ENCODE results near the gene CEP135. TPM values are rescaled to one million over a fixed set of nuclear protein-coding genes. Genes with fewer than 3 reads are reported as not detected.

CEP135 gene
- total and polyA plus RNA-seq, 7 donors: 0.92 to 8.6 (median 4.3) TPM

GRCh38 chr4:55904576-55904975 lies 44.2 kb upstream of the CEP135 start:
- H3K9me3 ChIP-seq: no peaks in the 10 kb centered on the region
- H3K4me3 ChIP-seq: no peak overlapping the region
- H3K4me1 ChIP-seq: no peaks in the 10 kb centered on the region
- intact Hi-C loops (cut with DNase I): no loop called here
- no peak for DNase-seq
- no peak for TF ChIP-seq POLR2A (IDR thresholded peaks at IDR 0.05)
- TF ChIP-seq, protein P1, sequence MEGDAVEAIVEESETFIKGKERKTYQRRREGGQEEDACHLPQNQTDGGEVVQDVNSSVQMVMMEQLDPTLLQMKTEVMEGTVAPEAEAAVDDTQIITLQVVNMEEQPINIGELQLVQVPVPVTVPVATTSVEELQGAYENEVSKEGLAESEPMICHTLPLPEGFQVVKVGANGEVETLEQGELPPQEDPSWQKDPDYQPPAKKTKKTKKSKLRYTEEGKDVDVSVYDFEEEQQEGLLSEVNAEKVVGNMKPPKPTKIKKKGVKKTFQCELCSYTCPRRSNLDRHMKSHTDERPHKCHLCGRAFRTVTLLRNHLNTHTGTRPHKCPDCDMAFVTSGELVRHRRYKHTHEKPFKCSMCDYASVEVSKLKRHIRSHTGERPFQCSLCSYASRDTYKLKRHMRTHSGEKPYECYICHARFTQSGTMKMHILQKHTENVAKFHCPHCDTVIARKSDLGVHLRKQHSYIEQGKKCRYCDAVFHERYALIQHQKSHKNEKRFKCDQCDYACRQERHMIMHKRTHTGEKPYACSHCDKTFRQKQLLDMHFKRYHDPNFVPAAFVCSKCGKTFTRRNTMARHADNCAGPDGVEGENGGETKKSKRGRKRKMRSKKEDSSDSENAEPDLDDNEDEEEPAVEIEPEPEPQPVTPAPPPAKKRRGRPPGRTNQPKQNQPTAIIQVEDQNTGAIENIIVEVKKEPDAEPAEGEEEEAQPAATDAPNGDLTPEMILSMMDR (IDR thresholded peaks at IDR 0.05): no peak
- no peak for TF ChIP-seq POLR2AphosphoS5 (IDR thresholded peaks at IDR 0.05)
- no peak for TF ChIP-seq EP300 (IDR thresholded peaks at IDR 0.05)
- H3K36me3 ChIP-seq: peaks cover 3 to 52% (median 15%) of the 10 kb centered on the region in 4 donors
- H3K27ac ChIP-seq: no peak overlapping the region
- no peaks in the 10 kb centered on the region for H3K27me3 ChIP-seq

DNA sequence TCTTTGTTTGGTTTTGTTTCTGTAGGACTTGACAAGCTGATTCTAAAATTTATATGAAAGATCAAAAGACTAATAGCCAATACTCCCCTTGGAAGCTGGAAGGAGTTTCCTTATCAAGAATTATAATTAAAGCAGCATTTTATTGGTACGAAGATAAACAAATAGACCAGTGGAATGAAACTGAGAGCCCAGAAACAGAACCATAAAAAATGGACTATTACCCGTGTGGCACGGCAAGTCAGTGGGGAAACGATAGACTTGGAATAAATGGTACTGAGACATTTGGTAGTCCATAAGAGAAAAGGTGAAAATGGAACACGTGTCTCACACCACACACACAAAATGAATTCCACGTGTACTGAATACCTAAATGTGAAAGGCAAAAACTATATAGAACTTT lies 42.4 kb upstream of the CEP135 start:
- Histone ChIP-seq H3K4me1 (no peaks in the 10 kb centered on the region), H3K27me3 (no peaks in the 10 kb centered on the region), H3K27ac (no peak overlapping the region), H3K36me3 (peaks cover 0 to 36% (median 7%) of the 10 kb centered on the region in 4 donors), H3K9me3 (no peaks in the 10 kb centered on the region), H3K4me3 (no peak overlapping the region)
- no peak for TF ChIP-seq POLR2AphosphoS5 (IDR thresholded peaks at IDR 0.05)
- TF ChIP-seq, protein P1 (IDR thresholded peaks at IDR 0.05): no peak
- TF ChIP-seq EP300 (IDR thresholded peaks at IDR 0.05): no peak
- no peak for TF ChIP-seq POLR2A (IDR thresholded peaks at IDR 0.05)
- WGBS, 2 donors: 34 to 67% methylated on average over 6 of the region's 6 CpGs
- DNase-seq: no peak
- intact Hi-C loops (cut with DNase I): no loop called here

GRCh38 chr4:55906989-55907388 lies 41.8 kb upstream of the CEP135 start:
- intact Hi-C loops (cut with DNase I): no loop called here
- no peak for DNase-seq
- Histone ChIP-seq H3K36me3 (peaks cover 0 to 33% (median 7%) of the 10 kb centered on the region in 4 donors), H3K9me3 (no peaks in the 10 kb centered on the region), H3K27ac (no peak overlapping the region), H3K27me3 (no peaks in the 10 kb centered on the region), H3K4me1 (no peaks in the 10 kb centered on the region), H3K4me3 (no peak overlapping the region)
- 67 to 75% methylated on average over 3 of the region's 3 CpGs for WGBS, 2 donors
- TF ChIP-seq POLR2AphosphoS5 (IDR thresholded peaks at IDR 0.05): no peak
- TF ChIP-seq EP300 (IDR thresholded peaks at IDR 0.05): no peak
- TF ChIP-seq, protein P1 (IDR thresholded peaks at IDR 0.05): no peak
- TF ChIP-seq POLR2A (IDR thresholded peaks at IDR 0.05): no peak

DNA sequence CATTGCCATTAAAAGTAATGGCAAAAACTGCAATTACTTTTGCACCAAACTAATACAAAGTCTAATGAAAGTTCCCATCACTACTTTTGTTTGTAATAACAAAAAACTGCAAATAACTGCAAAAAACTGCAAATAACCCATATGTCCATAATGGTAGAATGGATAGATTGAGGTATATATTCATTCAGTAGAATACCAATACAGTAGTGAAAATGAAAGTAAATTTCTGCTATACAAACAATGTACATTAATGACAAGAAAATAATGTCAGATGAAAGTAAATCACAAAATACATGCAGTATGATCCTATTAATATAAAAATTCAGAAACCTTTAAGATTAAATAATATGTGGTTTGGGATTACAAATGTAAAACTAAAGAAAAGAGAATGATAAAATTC lies 41.3 kb upstream of the CEP135 start:
- H3K27me3 ChIP-seq: no peaks in the 10 kb centered on the region
- TF ChIP-seq, protein P1 (IDR thresholded peaks at IDR 0.05): no peak
- no peak for TF ChIP-seq EP300 (IDR thresholded peaks at IDR 0.05)
- no peak for TF ChIP-seq POLR2A (IDR thresholded peaks at IDR 0.05)
- TF ChIP-seq POLR2AphosphoS5 (IDR thresholded peaks at IDR 0.05): no peak
- H3K9me3 ChIP-seq: no peaks in the 10 kb centered on the region
- no peaks in the 10 kb centered on the region for H3K4me1 ChIP-seq
- H3K4me3 ChIP-seq: no peak overlapping the region
- H3K36me3 ChIP-seq: peaks cover 0 to 29% (median 6%) of the 10 kb centered on the region in 4 donors
- no peak overlapping the region for H3K27ac ChIP-seq
- DNase-seq: no peak
- intact Hi-C loops (cut with DNase I): no loop called here

DNA sequence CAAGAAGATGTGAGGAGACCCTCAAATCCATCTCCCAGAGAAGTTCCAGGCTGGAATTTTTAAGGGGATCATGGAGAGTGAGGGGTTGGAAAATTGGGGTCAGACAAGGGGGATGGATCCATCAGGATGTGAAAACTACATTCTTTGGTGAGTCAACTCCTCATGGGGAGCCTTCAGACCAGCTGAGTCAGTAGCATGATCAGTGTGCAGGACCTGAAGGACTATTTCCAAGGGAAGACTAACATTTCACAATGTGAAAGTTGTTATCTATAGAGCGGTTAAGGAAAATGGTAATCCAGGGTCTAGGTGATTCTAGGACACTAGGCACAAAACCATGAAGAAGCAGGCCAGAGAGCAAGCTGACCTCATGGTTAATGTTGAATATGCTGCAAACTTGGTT lies 38.6 kb upstream of the CEP135 start:
- no peaks in the 10 kb centered on the region for H3K4me1 ChIP-seq
- no peaks in the 10 kb centered on the region for H3K27me3 ChIP-seq
- 95 to 99% methylated on average over 1 of the region's 1 CpG for WGBS, 2 donors
- H3K4me3 ChIP-seq: no peak overlapping the region
- no peaks in the 10 kb centered on the region for H3K9me3 ChIP-seq
- no peak for DNase-seq
- no peak for TF ChIP-seq POLR2A (IDR thresholded peaks at IDR 0.05)
- TF ChIP-seq EP300 (IDR thresholded peaks at IDR 0.05): no peak
- TF ChIP-seq POLR2AphosphoS5 (IDR thresholded peaks at IDR 0.05): no peak
- TF ChIP-seq, protein P1 (IDR thresholded peaks at IDR 0.05): no peak
- peaks cover 0 to 4% (median 0%) of the 10 kb centered on the region in 4 donors for H3K36me3 ChIP-seq
- intact Hi-C loops (cut with DNase I): no loop called here
- no peak overlapping the region for H3K27ac ChIP-seq

Measured in sigmoid colon (tissue), 7 donors.